Naive B cell (primary cell): ENCODE measurements around the gene SLC9A4. TPM values are rescaled to one million over a fixed set of nuclear protein-coding genes. Genes with fewer than 3 reads are reported as not detected.

Experiments
- ATAC-seq, 2 donors: fragments of 150-1000 bp; cut with Tn5 transposase; 2 replicates each; pipeline ENCODE4 v1.10.0; 2021; ENCODE audit warnings: low read depth in 2 of 2, mild to moderate bottlenecking in 2 of 2, moderate library complexity in 2 of 2
- DNase-seq: peaks from one replicate; pipeline ENCODE4 v3.0.0; 2022
- H3K27ac Mint-ChIP-seq, 6 donors: one replicate each; pipeline ENCODE4 v1.8.0; 2020 to 2022; ENCODE audit warnings: mild to moderate bottlenecking in 6 of 6, mixed read lengths in 6 of 6, moderate library complexity in 5 of 6, inconsistent platforms in 2 of 6
- H3K27me3 Mint-ChIP-seq, 3 donors: one replicate each; pipeline ENCODE4 v1.8.0; 2021 to 2022; ENCODE audit warnings: mixed read lengths in 3 of 3, mild to moderate bottlenecking in 1 of 3
- H3K36me3 Mint-ChIP-seq, 2 donors: one replicate each; pipeline ENCODE4 v1.8.0; 2020 to 2022; ENCODE audit warnings: mixed read lengths in 2 of 2, inconsistent platforms in 1 of 2, mild to moderate bottlenecking in 1 of 2
- H3K4me1 Mint-ChIP-seq, 3 donors: one replicate each; pipeline ENCODE4 v1.8.0; 2020 to 2022; ENCODE audit warnings: mixed read lengths in 3 of 3, inconsistent platforms in 1 of 3, mild to moderate bottlenecking in 1 of 3, moderate library complexity in 1 of 3
- H3K4me3 Mint-ChIP-seq, 8 donors: one replicate each; pipeline ENCODE4 v1.8.0; 2020 to 2022; ENCODE audit warnings: mild to moderate bottlenecking in 8 of 8, mixed read lengths in 8 of 8, moderate library complexity in 8 of 8, inconsistent platforms in 2 of 8
- H3K9me3 Mint-ChIP-seq, 7 donors: one replicate each; pipeline ENCODE4 v1.8.0; 2020 to 2022; ENCODE audit warnings: mixed read lengths in 7 of 7, mild to moderate bottlenecking in 5 of 7, inconsistent platforms in 2 of 7, moderate library complexity in 1 of 7
- polyA plus RNA-seq, 6 donors: library from polyadenylated mRNA; unstranded; fragments of 300-500 nt; fragmentation: Illumina TruSeq; gene quantifications; one replicate each; pipeline ENCODE4 v1.2.3, GENCODE V29; 2021; ENCODE audit warnings: low read depth in 6 of 6

SLC9A4 gene
- polyA plus RNA-seq, 6 donors from 2014 or later = not detected

GRCh38 chr2:102489646-102490045 is 16.6 kb downstream of the SLC9A4 start:
- ATAC-seq (no peak), DNase-seq (no peak)
- peak overlapping the region in 1 of 6 donors; percentile 76 for H3K27ac Mint-ChIP-seq
- peaks cover 24 to 39% (median 33%) of the 10 kb centered on the region in 3 donors for H3K27me3 Mint-ChIP-seq
- peaks cover 0 to 5% (median 0%) of the 10 kb centered on the region in 3 donors for H3K4me1 Mint-ChIP-seq
- peaks cover 0 to 32% (median 7%) of the 10 kb centered on the region in 7 donors for H3K9me3 Mint-ChIP-seq
- no peak overlapping the region for H3K4me3 Mint-ChIP-seq
- H3K36me3 Mint-ChIP-seq = peaks cover 0 to 5% of the 10 kb centered on the region in 2 donors

GRCh38 chr2:102492006-102492405 is 19.0 kb downstream of the SLC9A4 start:
- no peak for DNase-seq
- H3K27ac Mint-ChIP-seq = no peak overlapping the region
- peaks cover 2 to 34% (median 7%) of the 10 kb centered on the region in 7 donors for H3K9me3 Mint-ChIP-seq
- ATAC-seq = no peak
- peaks cover 9 to 32% (median 24%) of the 10 kb centered on the region in 3 donors for H3K27me3 Mint-ChIP-seq
- no peak overlapping the region for H3K4me3 Mint-ChIP-seq
- peaks cover 0 to 5% of the 10 kb centered on the region in 2 donors for H3K36me3 Mint-ChIP-seq
- peaks cover 0 to 5% (median 0%) of the 10 kb centered on the region in 3 donors for H3K4me1 Mint-ChIP-seq

- peaks cover 0 to 25% (median 23%) of the 10 kb centered on the region in 3 donors for H3K27me3 Mint-ChIP-seq
These were observed 21.5 kb downstream of the SLC9A4 start for GRCh38 chr2:102494570-102494969.

GRCh38 chr2:102498414-102498813 is 25.4 kb downstream of the SLC9A4 start:
- Mint-ChIP-seq H3K9me3 (peaks cover 0 to 14% (median 5%) of the 10 kb centered on the region in 7 donors), H3K4me1 (no peaks in the 10 kb centered on the region), H3K27ac (no peak overlapping the region), H3K4me3 (no peak overlapping the region), H3K36me3 (no peaks in the 10 kb centered on the region), H3K27me3 (peaks cover 7 to 33% (median 16%) of the 10 kb centered on the region in 3 donors)
- ATAC-seq (no peak), DNase-seq (no peak)

More at GRCh38 chr2:102494570-102494969, 21.5 kb downstream of the SLC9A4 start:
- no peak overlapping the region for H3K4me3 Mint-ChIP-seq
- peaks cover 2 to 38% (median 7%) of the 10 kb centered on the region in 7 donors for H3K9me3 Mint-ChIP-seq
- peaks cover 0 to 4% (median 0%) of the 10 kb centered on the region in 3 donors for H3K4me1 Mint-ChIP-seq
- no peak overlapping the region for H3K27ac Mint-ChIP-seq
- peaks cover 0 to 5% of the 10 kb centered on the region in 2 donors for H3K36me3 Mint-ChIP-seq
- DNase-seq = no peak
- no peak for ATAC-seq

GRCh38 chr2:102499558-102499957 is 26.5 kb downstream of the SLC9A4 start:
- DNase-seq (no peak), ATAC-seq (no peak)
- Mint-ChIP-seq H3K36me3 (no peaks in the 10 kb centered on the region), H3K4me1 (no peaks in the 10 kb centered on the region), H3K27ac (no peak overlapping the region), H3K9me3 (peaks cover 0 to 5% (median 3%) of the 10 kb centered on the region in 7 donors), H3K4me3 (no peak overlapping the region), H3K27me3 (peaks cover 7 to 37% (median 23%) of the 10 kb centered on the region in 3 donors)

GRCh38 chr2:102502576-102502975 is 29.6 kb downstream of the SLC9A4 start:
- ATAC-seq = no peak
- Mint-ChIP-seq H3K9me3 (peaks cover 0 to 3% (median under 1%) of the 10 kb centered on the region in 7 donors), H3K4me1 (no peaks in the 10 kb centered on the region)

GRCh38 chr2:102504833-102505232 is 31.8 kb downstream of the SLC9A4 start:
- no peak overlapping the region for H3K4me3 Mint-ChIP-seq

More at GRCh38 chr2:102502576-102502975, 29.6 kb downstream of the SLC9A4 start:
- no peaks in the 10 kb centered on the region for H3K36me3 Mint-ChIP-seq
- no peak overlapping the region for H3K4me3 Mint-ChIP-seq
- H3K27ac Mint-ChIP-seq = no peak overlapping the region
- H3K27me3 Mint-ChIP-seq = peaks cover 19 to 35% (median 31%) of the 10 kb centered on the region in 3 donors
- no peak for DNase-seq

GRCh38 chr2:102505290-102505689 is 32.3 kb downstream of the SLC9A4 start:
- DNase-seq = no peak
- Mint-ChIP-seq H3K4me3 (no peak overlapping the region), H3K27me3 (peaks cover 26 to 35% (median 31%) of the 10 kb centered on the region in 3 donors), H3K36me3 (peaks cover 0 to 10% of the 10 kb centered on the region in 2 donors), H3K4me1 (peaks cover 10 to 15% (median 13%) of the 10 kb centered on the region in 3 donors), H3K27ac (no peak overlapping the region), H3K9me3 (peaks cover 4 to 21% (median 10%) of the 10 kb centered on the region in 7 donors)
- ATAC-seq = no peak

More at GRCh38 chr2:102504833-102505232, 31.8 kb downstream of the SLC9A4 start:
- no peak for ATAC-seq
- H3K36me3 Mint-ChIP-seq = peaks cover 0 to 10% of the 10 kb centered on the region in 2 donors
- H3K27ac Mint-ChIP-seq = no peak overlapping the region
- peaks cover 26 to 35% (median 31%) of the 10 kb centered on the region in 3 donors for H3K27me3 Mint-ChIP-seq
- H3K4me1 Mint-ChIP-seq = peaks cover 10 to 13% (median 12%) of the 10 kb centered on the region in 3 donors
- peaks cover 4 to 21% (median 10%) of the 10 kb centered on the region in 7 donors for H3K9me3 Mint-ChIP-seq
- no peak for DNase-seq

- H3K4me3 Mint-ChIP-seq = no peak overlapping the region
- H3K9me3 Mint-ChIP-seq = peaks cover 4 to 21% (median 10%) of the 10 kb centered on the region in 7 donors
- peaks cover 10 to 15% (median 13%) of the 10 kb centered on the region in 3 donors for H3K4me1 Mint-ChIP-seq
- ATAC-seq (no peak), DNase-seq (no peak)
- H3K36me3 Mint-ChIP-seq = peaks cover 0 to 10% of the 10 kb centered on the region in 2 donors
- peaks cover 22 to 33% (median 24%) of the 10 kb centered on the region in 3 donors for H3K27me3 Mint-ChIP-seq
- no peak overlapping the region for H3K27ac Mint-ChIP-seq
These were observed 33.7 kb downstream of the SLC9A4 start for GRCh38 chr2:102506743-102507142.

GRCh38 chr2:102508863-102509262 is 35.8 kb downstream of the SLC9A4 start:
- Mint-ChIP-seq H3K27ac (peak overlapping the region in 1 of 6 donors; percentile 77), H3K4me1 (peaks cover 10 to 15% (median 13%) of the 10 kb centered on the region in 3 donors), H3K36me3 (peaks cover 12 to 14% of the 10 kb centered on the region in 2 donors), H3K4me3 (peak overlapping the region in 2 of 8 donors; percentile 16 to 45), H3K27me3 (peaks cover 24 to 34% (median 33%) of the 10 kb centered on the region in 3 donors), H3K9me3 (peaks cover 6 to 21% (median 13%) of the 10 kb centered on the region in 7 donors)
- DNase-seq = peak; percentile 22
- peak; percentile 71 to 84 for ATAC-seq

- Mint-ChIP-seq H3K4me3 (peak overlapping the region in 2 of 8 donors; percentile 30 to 68), H3K27me3 (peaks cover 24 to 41% (median 34%) of the 10 kb centered on the region in 3 donors), H3K36me3 (peaks cover 12 to 14% of the 10 kb centered on the region in 2 donors), H3K4me1 (peaks cover 10 to 15% (median 13%) of the 10 kb centered on the region in 3 donors), H3K9me3 (peaks cover 6 to 21% (median 13%) of the 10 kb centered on the region in 7 donors), H3K27ac (peak overlapping the region in 2 of 6 donors; percentile 44 to 64)
- DNase-seq = peak; percentile 25
- peak; percentile 76 for ATAC-seq
These were observed 36.7 kb downstream of the SLC9A4 start for GRCh38 chr2:102509749-102510148.

- H3K4me1 Mint-ChIP-seq = peaks cover 10 to 15% (median 13%) of the 10 kb centered on the region in 3 donors
- H3K27me3 Mint-ChIP-seq = peaks cover 23 to 42% (median 32%) of the 10 kb centered on the region in 3 donors
- no peak overlapping the region for H3K27ac Mint-ChIP-seq
- peaks cover 12 to 14% of the 10 kb centered on the region in 2 donors for H3K36me3 Mint-ChIP-seq
- no peak overlapping the region for H3K4me3 Mint-ChIP-seq
- no peak for ATAC-seq
- no peak for DNase-seq
- peaks cover 6 to 21% (median 12%) of the 10 kb centered on the region in 7 donors for H3K9me3 Mint-ChIP-seq
These were observed 38.0 kb downstream of the SLC9A4 start for GRCh38 chr2:102510791-102511575.

GRCh38 chr2:102512161-102512560 is 39.1 kb downstream of the SLC9A4 start:
- Mint-ChIP-seq H3K4me1 (peaks cover 10 to 15% (median 13%) of the 10 kb centered on the region in 3 donors), H3K27me3 (peaks cover 14 to 34% (median 25%) of the 10 kb centered on the region in 3 donors), H3K36me3 (peaks cover 12 to 14% of the 10 kb centered on the region in 2 donors), H3K27ac (no peak overlapping the region), H3K4me3 (no peak overlapping the region), H3K9me3 (peaks cover 6 to 21% (median 12%) of the 10 kb centered on the region in 7 donors)
- ATAC-seq (no peak), DNase-seq (no peak)
